GM12878 (cell line): ENCODE results near the gene ALOX12B. TPM values are rescaled to one million over a fixed set of nuclear protein-coding genes. Genes with fewer than 3 reads are reported as not detected.

Source experiments
- ATAC-seq: fragments of 200-7000 bp; cut with Tn5 transposase; 3 replicates; pipeline ENCODE4 v1.9.1; 2020; ENCODE audit warnings: mild to moderate bottlenecking, moderate library complexity
- BruUV-seq: library from RNA; stranded (reverse); fragments of 400-500 nt; replicated peaks from 2 replicates; lab custom pipeline; 2021; lab: Mats Ljungman, UMichigan
- CTCF ChIA-PET: fragments of 300-600 bp; sonication (Branson Sonifier 250); formaldehyde crosslinking; extraction: SDS; loops from one replicate; lab custom pipeline; 2021; ENCODE audit warnings: inconsistent platforms; lab: Yijun Ruan, JAX
- POLR2A ChIA-PET: fragments of 350-600 bp; formaldehyde crosslinking; extraction: SDS; loops from one replicate; lab custom pipeline; 2021; ENCODE audit warnings: inconsistent platforms; lab: Charles Lee
- RAD21 ChIA-PET: fragments of 300-600 bp; sonication (Branson Sonifier 250); formaldehyde crosslinking; loops from one replicate; lab custom pipeline; 2023; ENCODE audit warnings: antibody characterized with exemption; ENCODE audit not compliant: unreplicated experiment; lab: Charles Lee
- SMC1A ChIA-PET: fragments of 300-600 bp; sonication (Branson Sonifier 250); formaldehyde crosslinking; loops from one replicate; lab custom pipeline; 2023; ENCODE audit not compliant: unreplicated experiment, uncharacterized antibody; lab: Charles Lee
- DNase-seq: peaks from one replicate; pipeline ENCODE4 v3.0.0-alpha.2; 2011; ENCODE audit warnings: low read depth, low spot score
- FAIRE-seq: peaks from 3 replicates; lab custom pipeline; 2011; peaks lifted over from hg19 to GRCh38; lab: Jason Lieb, UNC
- H2AFZ ChIP-seq: 2 replicates; pipeline ENCODE4 v1.6.0; 2011; ENCODE audit warnings: low read depth, low read length, control low read depth; ENCODE audit not compliant: control insufficient read depth
- H3K27ac ChIP-seq: 2 replicates; pipeline ENCODE4 v1.5.1; 2011; ENCODE audit warnings: control low read depth; ENCODE audit not compliant: control insufficient read depth, insufficient read depth
- H3K27me3 ChIP-seq, 2 experiments: replicated peaks in 1 of 2; 2 replicates each; pipeline versions ENCODE4 v1.6.0 to v1.6.1; 2011; ENCODE audit warnings: low read length in 1 of 2; ENCODE audit not compliant: control insufficient read depth in 2 of 2, insufficient read depth in 2 of 2
- H3K36me3 ChIP-seq, 2 experiments: 2 replicates each; pipeline ENCODE4 v1.5.1; 2011; ENCODE audit warnings: low read length in 1 of 2; ENCODE audit not compliant: control insufficient read depth in 2 of 2, insufficient read depth in 2 of 2
- H3K4me1 ChIP-seq: 2 replicates; pipeline ENCODE4 v1.6.1; 2011; ENCODE audit warnings: mild to moderate bottlenecking, low read length, moderate library complexity, mixed read lengths; ENCODE audit not compliant: control insufficient read depth, insufficient read depth
- H3K4me2 ChIP-seq: 2 replicates; pipeline ENCODE4 v1.6.0; 2011; ENCODE audit warnings: control low read depth; ENCODE audit not compliant: control insufficient read depth, insufficient read depth
- H3K4me3 ChIP-seq: fragments of 200-600 bp; sonication (generic); 2 replicates; pipeline ENCODE4 v1.5.1; 2016
- H3K79me2 ChIP-seq: 2 replicates; pipeline ENCODE4 v1.6.0; 2011; ENCODE audit warnings: low read length; ENCODE audit not compliant: control insufficient read depth, insufficient read depth
- H3K9ac ChIP-seq: 2 replicates; pipeline ENCODE4 v1.8.0; 2011; ENCODE audit warnings: low read length, control low read depth, mixed read lengths; ENCODE audit not compliant: control insufficient read depth, insufficient read depth
- H3K9me3 ChIP-seq: replicated peaks from 3 replicates; pipeline ENCODE4 v1.5.1; 2011; ENCODE audit warnings: mild to moderate bottlenecking, low read length; ENCODE audit not compliant: control insufficient read depth, insufficient read depth
- H4K20me1 ChIP-seq: 2 replicates; pipeline ENCODE4 v1.6.0; 2011; ENCODE audit not compliant: control insufficient read depth, insufficient read depth
- NR2F1 ChIP-seq: fragments of 450-650 bp; conservative IDR thresholded peaks from 2 replicates; pipeline ENCODE4 v1.6.1; 2017; ENCODE audit warnings: mild to moderate bottlenecking
- TAF1 ChIP-seq: IDR thresholded peaks from 2 replicates; pipeline ENCODE4 v1.6.1; 2011; ENCODE audit warnings: mild to moderate bottlenecking, low read depth, low read length, borderline replicate concordance
- USF1 ChIP-seq: IDR thresholded peaks from 2 replicates; pipeline ENCODE4 v1.6.1; 2011; ENCODE audit warnings: borderline replicate concordance, low read depth, mild to moderate bottlenecking, moderate library complexity, mixed read lengths, low read length; ENCODE audit not compliant: insufficient read depth; ENCODE audit errors: extremely low read length
- ZBTB40 ChIP-seq: fragments of 450-650 bp; IDR thresholded peaks from 2 replicates; pipeline ENCODE4 v1.6.1; 2016; ENCODE audit warnings: mild to moderate bottlenecking, moderate library complexity, borderline replicate concordance
- WGBS: methylation state at CpG from one replicate; pipeline ENCODE4 v1.1.6; 2016; ENCODE audit warnings: low lambda C conversion rate; ENCODE audit not compliant: insufficient replicate concordance, insufficient coverage; ENCODE audit errors: missing lambda C conversion rate; 5-methylcytosine and 5-hydroxymethylcytosine counted together
- in situ Hi-C: fragments of 300-500 bp; cut with MboI; formaldehyde crosslinking; loops from 9 replicates; pipeline ENCODE4 v1.14.3; 2018; ENCODE audit warnings: mixed read lengths
- intact Hi-C: fragments of 100-400 bp; cut with micrococcal nuclease; formaldehyde crosslinking; loops from one replicate; pipeline ENCODE4 v1.14.2; 2022; ENCODE audit not compliant: unreplicated experiment
- polyA plus RNA-seq, 11 experiments: library from polyadenylated mRNA; depleted of rRNA in 4 of 11; unstranded in 6 of 11; stranded (reverse) in 5 of 11; fragments of >200 nt; fragmentation: Nextera tagmentation in 4 of 11; fragmentation: Illumina TruSeq in 1 of 11; extraction: Ambion mirVana in 4 of 11; extraction: Trizol in 1 of 11; gene quantifications; 1 replicate in 1 of 11; 2 replicates in 10 of 11; pipeline versions ENCODE4 v1.2.1 to v1.2.3, GENCODE V29; 2011 to 2016; ENCODE audit warnings: inconsistent platforms in 2 of 11, missing spikeins in 2 of 11, low read depth in 1 of 11
- total RNA-seq, 4 experiments: library from RNA; depleted of rRNA in 3 of 4; stranded (reverse); fragments of >200 nt in 3 of 4; fragmentation: Illumina TruSeq in 1 of 4; extraction: Trizol in 1 of 4; gene quantifications; 2 replicates each; pipeline versions ENCODE4 v1.2.1 to v1.2.3, GENCODE V29; 2013 to 2021

The ALOX12B gene
- total and polyA plus RNA-seq, 10 of the 15 experiments (the other 5 are each of a cell fraction or from before 2014, with no cell fraction given): 0.17 to 0.54 TPM; not detected in 8

GRCh38 chr17:8103549-8103948 lies 16.0 kb upstream of the ALOX12B start:
- ChIA-PET SMC1A (no interaction called here), RAD21 (interaction anchor here (2.6 kb wide), 1 partner anchor 43 kb away, joined by 9 read pairs; no protein-coding TSS in a partner anchor), CTCF (interaction anchor here (2.6 to 14.3 kb wide), 4 partner anchors 13 to 44 kb away, joined by 14 to 189 read pairs (median 38); partner anchors contain the start of genes ALOX12B and ALOXE3), POLR2A (no interaction called here)
- in situ Hi-C loops: no loop called here
- no TSS peak for BruUV-seq
- WGBS: 55% methylated on average over 4 of the region's 4 CpGs
- Histone ChIP-seq H2AFZ (no peak overlapping the region), H3K4me2 (no peak overlapping the region), H3K36me3 (no peaks in the 10 kb centered on the region), H4K20me1 (no peaks in the 10 kb centered on the region), H3K4me3 (no peak overlapping the region), H3K9me3 (no peaks in the 10 kb centered on the region), H3K27ac (no peak overlapping the region), H3K79me2 (no peaks in the 10 kb centered on the region), H3K27me3 (no peaks in the 10 kb centered on the region), H3K9ac (no peak overlapping the region), H3K4me1 (no peaks in the 10 kb centered on the region; the same call in 1 of the 2 replicates)
- FAIRE-seq (no peak), DNase-seq (no peak), ATAC-seq (no peak)
- TF ChIP-seq ZBTB40 (no peak), TAF1 (no peak), NR2F1 (no peak), USF1 (no peak)
- intact Hi-C loops: no loop called here
